ENCODE data around the gene CHMP2B. TPM values are rescaled to one million over a fixed set of nuclear protein-coding genes. Genes with fewer than 3 reads are reported as not detected.

The CHMP2B gene
- total and polyA plus RNA-seq, 2 of the 8 experiments (the other 6 are each of a cell fraction or from before 2014, with no cell fraction given): 14.0 to 56.5 TPM

- DNase-seq (ENCODE audit: low read depth in 1 of 2, low spot score in 2 of 2) (no peak), FAIRE-seq (no peak)
- peaks cover 5 to 53% of the 10 kb centered on the region in 2 experiments; a peak in 3 of 4 replicates for H3K79me2 ChIP-seq (ENCODE audit: control insufficient read depth in 1 of 2, insufficient read depth in 2 of 2, low read length in 2 of 2)
- ChIA-PET CTCF (ENCODE audit: partially characterized antibody) (interaction anchor here (1.1 kb wide), 1 partner anchor 60 kb away, joined by 3 read pairs; no protein-coding TSS in a partner anchor), POLR2A (ENCODE audit: partially characterized antibody) (interaction anchor here (1.0 to 1.2 kb wide), 2 partner anchors 8 to 29 kb away, joined by 3 to 4 read pairs; no protein-coding TSS in a partner anchor)
- H3K27me3 ChIP-seq (replicated peaks in 1 of 4; ENCODE audit: control insufficient read depth in 3 of 4, extremely low read depth in 1 of 4, insufficient read depth in 3 of 4, low read length in 3 of 4): no peaks in the 10 kb centered on the region
- H3K27ac ChIP-seq (ENCODE audit: low read depth, low read length): peak overlapping the region; percentile 81
- H3K23me2 ChIP-seq (ENCODE audit: low read depth, low read length): peaks cover 5% of the 10 kb centered on the region; the same call in 1 of the 2 replicates
- peak overlapping the region; percentile 74 to 83 for H3K4me2 ChIP-seq (ENCODE audit: insufficient read depth in 1 of 2, low read depth in 2 of 2, low read length in 2 of 2)
- peak overlapping the region; percentile 54 to 86 (median 78) for H3K9ac ChIP-seq (replicated peaks in 1 of 4; ENCODE audit: extremely low read depth in 1 of 4, low read depth in 3 of 4, low read length in 3 of 4)
- no peak overlapping the region for H2BK12ac ChIP-seq (ENCODE audit: low read depth, low read length)
- peak overlapping the region; percentile 86 for H4K5ac ChIP-seq (ENCODE audit: insufficient read length, low read depth, low read length)
- no peak overlapping the region for H2AK5ac ChIP-seq (ENCODE audit: low read depth, low read length)
- H2BK120ac ChIP-seq (replicated peaks; ENCODE audit: low read depth, low read length): peak overlapping the region; percentile 60
- no peak overlapping the region for H3K18ac ChIP-seq (ENCODE audit: extremely low read depth, low read length)
- H2BK5ac ChIP-seq (ENCODE audit: low read depth, low read length): peak overlapping the region; percentile 54; the same call in 1 of the 2 replicates
- H2BK15ac ChIP-seq (ENCODE audit: low read length): no peak overlapping the region
- TF ChIP-seq GTF2F1 (IDR thresholded peaks at IDR 0.05; ENCODE audit: borderline replicate concordance, low read depth, low read length): no peak
- peak in 1 of 2 experiments; percentile 39; a peak in 2 of 4 replicates for TF ChIP-seq SIN3A (conservative IDR thresholded peaks at IDR 0.05 in 1 of 2, IDR thresholded peaks at IDR 0.05 in 1 of 2; ENCODE audit: low read depth in 1 of 2, low read length in 2 of 2)
- TF ChIP-seq RAD21 (IDR thresholded peaks at IDR 0.05 in 1 of 2, conservative IDR thresholded peaks at IDR 0.05 in 1 of 2; ENCODE audit: low read depth in 2 of 2, low read length in 2 of 2): no peak
- TF ChIP-seq EZH2 (IDR thresholded peaks at IDR 0.05; ENCODE audit: low read depth, low read length, severe bottlenecking): no peak
- TF ChIP-seq BRCA1 (IDR thresholded peaks at IDR 0.05; ENCODE audit: low read depth, low read length): no peak
- TF ChIP-seq TAF1 (IDR thresholded peaks at IDR 0.05; ENCODE audit: low read depth, low read length): no peak
- no peak overlapping the region for H3K14ac ChIP-seq (ENCODE audit: insufficient read length)
- H3K4ac ChIP-seq (replicated peaks; ENCODE audit: insufficient read length, low read depth, low read length): peak overlapping the region; percentile 80
- H3K79me1 ChIP-seq (ENCODE audit: low read depth, low read length): no peaks in the 10 kb centered on the region
- no peak overlapping the region for H3K23ac ChIP-seq (ENCODE audit: insufficient read length)
- H3K4me1 ChIP-seq (replicated peaks in 1 of 4; ENCODE audit: control insufficient read depth in 3 of 4, insufficient read depth in 4 of 4, low read length in 3 of 4): peaks cover 0 to 4% (median 0%) of the 10 kb centered on the region in 4 experiments; a peak in 1 of 7 replicates
- no peak overlapping the region for H4K91ac ChIP-seq (replicated peaks; ENCODE audit: insufficient read length, low read length)
- H2BK20ac ChIP-seq (ENCODE audit: low read length): no peak overlapping the region
- peak overlapping the region; percentile 95 for H2AFZ ChIP-seq (ENCODE audit: low read length)
- H4K20me1 ChIP-seq (replicated peaks in 1 of 2; ENCODE audit: control insufficient read depth in 1 of 2, insufficient read depth in 2 of 2, low read length in 2 of 2): peaks cover 1 to 4% of the 10 kb centered on the region in 2 experiments
- peak overlapping the region; percentile 84 for H3K56ac ChIP-seq (replicated peaks; ENCODE audit: insufficient read length, low read depth, low read length)
- peak overlapping the region; percentile 85; the same call in 1 of the 2 replicates for H4K8ac ChIP-seq (ENCODE audit: extremely low read depth, insufficient read depth, low read length)
- H3K4me3 ChIP-seq (ENCODE audit: extremely low read depth in 1 of 4, insufficient read depth in 2 of 4, low read depth in 3 of 4, low read length in 4 of 4): peak overlapping the region; percentile 75 to 99 (median 98)
- H3K9me3 ChIP-seq (ENCODE audit: insufficient read depth in 2 of 2, low read depth in 1 of 2, low read length in 1 of 2): no peaks in the 10 kb centered on the region
- no peaks in the 10 kb centered on the region for H3K36me3 ChIP-seq (ENCODE audit: control insufficient read depth in 2 of 4, insufficient read depth in 4 of 4, low read length in 3 of 4)
- 4% methylated on average over 3 of the region's 3 CpGs; no CpG with 5 or more reads in 1 of the 2 experiments for WGBS, 2 experiments (ENCODE audit: extremely low coverage in 1 of 2, insufficient coverage in 1 of 2, insufficient read length in 1 of 2, insufficient replicate concordance in 2 of 2, low coverage in 1 of 2, low lambda C conversion rate in 2 of 2, missing lambda C conversion rate in 1 of 2)
Observed at GRCh38 chr3:87227835-87228144, 681 bp downstream of the CHMP2B start.

Measured in H1 (cell line).